CD14-positive monocyte (primary cell): ENCODE measurements around the gene TNFAIP2. TPM values are rescaled to one million over a fixed set of nuclear protein-coding genes. Genes with fewer than 3 reads are reported as not detected.
"Not testable (repeated sequence)": the region's sequence is repeated elsewhere in the genome, so short reads cannot be mapped to it uniquely, and the experiment has no call there.

ENCODE experiments used
- DNase-seq, 3 donors: peaks; one replicate each; pipeline ENCODE4 v3.0.0-alpha.2; 2011 to 2022
- H2AFZ ChIP-seq: 2 replicates; pipeline ENCODE4 v1.6.0; 2012; ENCODE audit warnings: mild to moderate bottlenecking, low read depth, low read length, inconsistent platforms; ENCODE audit not compliant: insufficient read depth, poor library complexity, severe bottlenecking
- H3K27ac ChIP-seq, 2 donors: 1 replicate in 1 of 2; 2 replicates in 1 of 2; pipeline ENCODE4 v1.5.1; 2012 to 2013; ENCODE audit warnings: low read length in 2 of 2, control low read depth in 1 of 2, inconsistent platforms in 1 of 2, low read depth in 1 of 2, mild to moderate bottlenecking in 1 of 2
- H3K27me3 ChIP-seq, 2 donors: one replicate each; pipeline versions ENCODE4 v1.6.0 to v1.6.1; 2011 to 2013; ENCODE audit warnings: low read length in 2 of 2; ENCODE audit not compliant: control insufficient read depth in 2 of 2, insufficient read depth in 2 of 2
- H3K36me3 ChIP-seq, 2 donors: replicated peaks in 1 of 2; 1 replicate in 1 of 2; 2 replicates in 1 of 2; pipeline versions ENCODE4 v1.5.1 to v1.6.1; 2012 to 2013; ENCODE audit warnings: low read length in 2 of 2, control low read depth in 1 of 2, inconsistent platforms in 1 of 2, mild to moderate bottlenecking in 1 of 2; ENCODE audit not compliant: insufficient read depth in 2 of 2, control insufficient read depth in 1 of 2
- H3K4me1 ChIP-seq, 2 donors: 1 replicate in 1 of 2; 2 replicates in 1 of 2; pipeline versions ENCODE4 v1.5.1 to v1.6.1; 2012 to 2013; ENCODE audit warnings: low read length in 2 of 2, control low read depth in 1 of 2, inconsistent platforms in 1 of 2, mild to moderate bottlenecking in 1 of 2, moderate library complexity in 1 of 2; ENCODE audit not compliant: insufficient read depth in 2 of 2, control insufficient read depth in 1 of 2
- H3K4me2 ChIP-seq: replicated peaks from 2 replicates; pipeline ENCODE3; 2012; ENCODE audit warnings: low read length, moderate library complexity, mild to moderate bottlenecking; ENCODE audit not compliant: poor library complexity, severe bottlenecking; ENCODE audit errors: extremely low read depth
- H3K4me3 ChIP-seq, 3 experiments: fragments of 200-600 bp in 1 of 3; sonication (generic) in 1 of 3; replicated peaks in 1 of 3; 1 replicate in 2 of 3; 2 replicates in 1 of 3; pipeline ENCODE4 v1.5.1; 2011 to 2013; ENCODE audit warnings: low read length in 3 of 3, mild to moderate bottlenecking in 3 of 3, control low read depth in 2 of 3, low read depth in 2 of 3, inconsistent platforms in 1 of 3, moderate library complexity in 1 of 3
- H3K79me2 ChIP-seq: 2 replicates; pipeline ENCODE4 v1.6.0; 2012; ENCODE audit warnings: mild to moderate bottlenecking, control low read depth, inconsistent platforms, low read length, moderate library complexity; ENCODE audit not compliant: insufficient read depth
- H3K9ac ChIP-seq: 2 replicates; pipeline ENCODE4 v1.6.0; 2017; ENCODE audit warnings: low read length, mild to moderate bottlenecking; ENCODE audit not compliant: insufficient read depth, poor library complexity, severe bottlenecking
- H3K9me3 ChIP-seq, 2 donors: replicated peaks in 1 of 2; 1 replicate in 1 of 2; 2 replicates in 1 of 2; pipeline versions ENCODE4 v1.5.1 to v1.6.1; 2012 to 2013; ENCODE audit warnings: low read length in 2 of 2, control low read depth in 1 of 2; ENCODE audit not compliant: control insufficient read depth in 1 of 2, insufficient read depth in 1 of 2
- H4K20me1 ChIP-seq: 2 replicates; pipeline ENCODE4 v1.6.0; 2012; ENCODE audit warnings: mild to moderate bottlenecking, low read length, control low read depth, moderate library complexity; ENCODE audit not compliant: insufficient read depth
- H3K27ac Mint-ChIP-seq, 7 donors: one replicate each; pipeline ENCODE4 v1.8.0; 2020; ENCODE audit warnings: mild to moderate bottlenecking in 7 of 7, mixed read lengths in 7 of 7, moderate library complexity in 6 of 7, inconsistent platforms in 2 of 7
- H3K27me3 Mint-ChIP-seq, 3 donors: one replicate each; pipeline ENCODE4 v1.8.0; 2021 to 2022; ENCODE audit warnings: low read depth in 3 of 3, mild to moderate bottlenecking in 3 of 3, mixed read lengths in 3 of 3, moderate library complexity in 3 of 3, inconsistent platforms in 1 of 3
- H3K36me3 Mint-ChIP-seq, 2 donors: one replicate each; pipeline ENCODE4 v1.8.0; 2020; ENCODE audit warnings: mixed read lengths in 2 of 2, inconsistent platforms in 1 of 2, mild to moderate bottlenecking in 1 of 2
- H3K4me1 Mint-ChIP-seq: one replicate; pipeline ENCODE4 v1.8.0; 2020; ENCODE audit warnings: mild to moderate bottlenecking, mixed read lengths
- H3K4me3 Mint-ChIP-seq, 2 donors: one replicate each; pipeline ENCODE4 v1.8.0; 2020; ENCODE audit warnings: mild to moderate bottlenecking in 2 of 2, mixed read lengths in 2 of 2, moderate library complexity in 1 of 2
- H3K9me3 Mint-ChIP-seq, 7 donors: one replicate each; pipeline ENCODE4 v1.8.0; 2020 to 2022; ENCODE audit warnings: mixed read lengths in 7 of 7, mild to moderate bottlenecking in 6 of 7, moderate library complexity in 6 of 7, inconsistent platforms in 2 of 7
- WGBS: methylation state at CpG from one replicate; pipeline ENCODE4 v1.1.5; 2013; ENCODE audit warnings: missing lambda C conversion rate; ENCODE audit not compliant: insufficient coverage; 5-methylcytosine and 5-hydroxymethylcytosine counted together
- intact Hi-C, 2 donors: fragments of 100-400 bp; cut with micrococcal nuclease; formaldehyde crosslinking; loops; one replicate each; pipeline versions ENCODE4 v1.15.0 to v1.15.1; 2023
- polyA plus RNA-seq, 3 donors: library from polyadenylated mRNA; depleted of rRNA in 1 of 3; unstranded in 2 of 3; stranded (reverse) in 1 of 3; fragments of 300-500 nt in 2 of 3; fragments of >200 nt in 1 of 3; fragmentation: Illumina TruSeq in 2 of 3; gene quantifications; 1 replicate in 2 of 3; 2 replicates in 1 of 3; pipeline ENCODE4 v1.2.3, GENCODE V29; 2012 to 2021
- TF ChIP-seq, protein P1 (sequence below): fragments of 200-600 bp; IDR thresholded peaks from one replicate; pipeline ENCODE4 v1.8.0; 2022; ENCODE audit warnings: antibody characterized with exemption, mild to moderate bottlenecking

TNFAIP2 gene
- polyA plus RNA-seq, 3 donors, result 41.5 to 1,807 (median 50.8) TPM

DNA sequence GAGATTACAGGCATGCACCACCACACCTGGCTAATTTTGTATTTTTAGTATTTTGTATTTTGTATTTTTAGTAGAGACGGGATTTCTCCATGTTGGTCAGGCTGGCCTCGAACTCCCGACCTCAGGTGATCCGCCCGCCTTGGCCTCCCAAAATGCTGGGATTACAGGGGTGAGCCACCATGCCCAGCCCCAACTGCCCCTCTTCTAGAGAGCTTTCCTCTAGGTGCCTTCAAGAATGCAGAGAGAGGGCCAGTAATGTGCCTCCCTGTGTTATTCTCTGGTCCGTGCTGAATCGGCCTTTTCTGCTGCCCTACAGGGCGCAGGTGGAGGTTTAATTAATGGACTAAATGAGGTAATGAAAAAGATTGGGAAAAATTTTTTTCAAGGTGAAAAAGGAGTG is 3.7 kb upstream of the TNFAIP2 start:
- not testable (repeated sequence) for H3K9me3 Mint-ChIP-seq, H3K36me3 ChIP-seq, H2AFZ ChIP-seq, H3K27me3 Mint-ChIP-seq, H3K36me3 Mint-ChIP-seq, H3K9me3 ChIP-seq, DNase-seq, H3K27me3 ChIP-seq
- H3K79me2 ChIP-seq, result peaks cover 32% of the 10 kb centered on the region
- peak overlapping the region; percentile 95 for H3K9ac ChIP-seq
- peaks cover 12% of the 10 kb centered on the region for H4K20me1 ChIP-seq
- H3K4me1 ChIP-seq, result peaks cover 77 to 94% of the 10 kb centered on the region in 2 donors
- peak overlapping the region; percentile 99 for H3K27ac ChIP-seq
- peak overlapping the region; percentile 3 for H3K4me2 ChIP-seq
- peak overlapping the region in 1 of 3 experiments; percentile 95 for H3K4me3 ChIP-seq
- Mint-ChIP-seq H3K4me3 (peak overlapping the region; percentile 46 to 66), H3K4me1 (peaks cover 71% of the 10 kb centered on the region), H3K27ac (peak overlapping the region; percentile 96 to 99 (median 98))
- intact Hi-C loops, result loop anchor here in 1 of 2 donors (5.0 kb wide), 1 partner anchor 213 kb away; the partner anchor contains the start of gene EIF5
- no CpG with 5 or more reads among the region's 8 CpGs for WGBS

- H3K4me3 ChIP-seq, result peak overlapping the region; percentile 21 to 95 (median 95)
- H3K27me3 ChIP-seq, result no peaks in the 10 kb centered on the region
- H4K20me1 ChIP-seq, result peaks cover 30% of the 10 kb centered on the region
- H3K4me2 ChIP-seq, result peak overlapping the region; percentile 84
- peak overlapping the region; percentile 7 for H2AFZ ChIP-seq
- Mint-ChIP-seq H3K27me3 (peaks cover 0 to 2% (median 0%) of the 10 kb centered on the region in 3 donors), H3K36me3 (peaks cover 14 to 22% of the 10 kb centered on the region in 2 donors), H3K4me3 (peak overlapping the region; percentile 86 to 87), H3K27ac (peak overlapping the region; percentile 96 to 99 (median 98)), H3K9me3 (peaks cover 0 to 2% (median 0%) of the 10 kb centered on the region in 7 donors), H3K4me1 (peaks cover 70% of the 10 kb centered on the region)
- WGBS, result 17% methylated on average over 14 of the region's 18 CpGs
- peak; percentile 85 to 92 (median 90) for DNase-seq
- peak overlapping the region; percentile 95 for H3K9ac ChIP-seq
- TF ChIP-seq, protein P1, sequence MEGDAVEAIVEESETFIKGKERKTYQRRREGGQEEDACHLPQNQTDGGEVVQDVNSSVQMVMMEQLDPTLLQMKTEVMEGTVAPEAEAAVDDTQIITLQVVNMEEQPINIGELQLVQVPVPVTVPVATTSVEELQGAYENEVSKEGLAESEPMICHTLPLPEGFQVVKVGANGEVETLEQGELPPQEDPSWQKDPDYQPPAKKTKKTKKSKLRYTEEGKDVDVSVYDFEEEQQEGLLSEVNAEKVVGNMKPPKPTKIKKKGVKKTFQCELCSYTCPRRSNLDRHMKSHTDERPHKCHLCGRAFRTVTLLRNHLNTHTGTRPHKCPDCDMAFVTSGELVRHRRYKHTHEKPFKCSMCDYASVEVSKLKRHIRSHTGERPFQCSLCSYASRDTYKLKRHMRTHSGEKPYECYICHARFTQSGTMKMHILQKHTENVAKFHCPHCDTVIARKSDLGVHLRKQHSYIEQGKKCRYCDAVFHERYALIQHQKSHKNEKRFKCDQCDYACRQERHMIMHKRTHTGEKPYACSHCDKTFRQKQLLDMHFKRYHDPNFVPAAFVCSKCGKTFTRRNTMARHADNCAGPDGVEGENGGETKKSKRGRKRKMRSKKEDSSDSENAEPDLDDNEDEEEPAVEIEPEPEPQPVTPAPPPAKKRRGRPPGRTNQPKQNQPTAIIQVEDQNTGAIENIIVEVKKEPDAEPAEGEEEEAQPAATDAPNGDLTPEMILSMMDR, result no peak
- H3K36me3 ChIP-seq, result peaks cover 13 to 17% of the 10 kb centered on the region in 2 donors
- H3K4me1 ChIP-seq, result peaks cover 77 to 94% of the 10 kb centered on the region in 2 donors
- intact Hi-C loops, result no loop called here
- H3K27ac ChIP-seq, result peak overlapping the region; percentile 99
- peaks cover 50% of the 10 kb centered on the region for H3K79me2 ChIP-seq
- H3K9me3 ChIP-seq, result no peaks in the 10 kb centered on the region
Observed at GRCh38 chr14:103121121-103121845, 2.0 kb upstream of the TNFAIP2 start.
